Thyroid gland (tissue), 4 donors: ENCODE measurements around the gene TMEM117.

Experiments used
- CTCF ChIP-seq, 6 experiments: fragments of 200-600 bp in 3 of 6; fragments of 450-650 bp in 3 of 6; sonication (generic) in 3 of 6; IDR thresholded peaks; one replicate each; pipeline ENCODE4 v1.5.1; 2016 to 2019; ENCODE audit warnings: antibody characterized with exemption in 6 of 6, mild to moderate bottlenecking in 2 of 6, inconsistent platforms in 1 of 6, moderate library complexity in 1 of 6
- POLR2A ChIP-seq, 2 donors: fragments of 450-650 bp; IDR thresholded peaks; one replicate each; pipeline ENCODE4 v1.6.1; 2017; ENCODE audit warnings: antibody characterized with exemption in 2 of 2, mild to moderate bottlenecking in 2 of 2, moderate library complexity in 1 of 2

DNA sequence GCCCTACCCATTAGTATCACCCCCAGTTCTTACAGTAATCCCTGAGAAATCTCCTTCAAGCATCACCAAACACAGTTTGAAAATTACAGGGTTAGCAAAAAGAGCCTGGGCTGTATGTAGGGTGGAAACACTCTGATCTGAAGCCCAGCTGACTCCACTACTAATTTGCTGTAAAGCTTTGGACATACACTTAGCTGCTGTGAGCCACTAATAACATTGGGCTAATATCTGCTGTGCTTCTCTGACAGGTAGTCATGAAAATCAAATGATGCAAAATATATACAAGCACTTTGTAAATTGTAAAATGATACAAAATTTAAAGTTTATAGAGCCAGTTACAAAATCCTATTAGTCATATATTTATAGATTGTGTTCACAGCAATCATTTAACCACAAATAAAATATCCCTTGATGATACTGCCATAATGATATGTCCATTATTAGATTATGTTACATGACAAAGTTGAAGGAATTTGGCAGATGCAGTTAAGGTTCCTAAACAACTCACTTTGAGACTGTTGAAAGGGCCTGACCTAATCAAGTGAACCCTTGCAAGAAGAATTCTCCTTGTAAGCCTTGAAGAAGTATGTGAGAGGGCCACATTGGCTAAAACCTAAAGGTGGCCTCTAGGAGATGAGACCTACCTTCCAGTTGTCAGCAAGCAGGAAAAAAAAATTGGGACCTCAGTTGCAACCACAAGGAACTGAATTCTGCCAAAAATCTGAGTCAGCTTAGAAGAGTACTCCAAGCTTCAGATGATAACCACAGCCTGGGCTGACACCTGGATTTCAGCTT is 48.8 kb upstream of the TMEM117 start:
- no peak for TF ChIP-seq CTCF (IDR thresholded peaks at IDR 0.05)
- TF ChIP-seq POLR2A (IDR thresholded peaks at IDR 0.05): no peak
